Right renal cortex interstitium (tissue), 3 donors: Measurements from ENCODE around the gene MAP3K15. TPM values are rescaled to one million over a fixed set of nuclear protein-coding genes. Genes with fewer than 3 reads are reported as not detected.
"Not testable (repeated sequence)": the region's sequence is repeated elsewhere in the genome, so short reads cannot be mapped to it uniquely, and the experiment has no call there.

Experiments used
- DNase-seq, 3 donors: peaks; one replicate each; pipeline ENCODE4 v3.0.0-alpha.2; 2013; ENCODE audit warnings: low read depth in 3 of 3, low spot score in 2 of 3
- polyA plus RNA-seq, 3 donors: library from polyadenylated mRNA; unstranded; fragments of 120-200 nt; gene quantifications; one replicate each; pipeline ENCODE4 v1.2.1, GENCODE V29; 2013; ENCODE audit not compliant: insufficient read length in 3 of 3

The MAP3K15 gene
- polyA plus RNA-seq, 3 donors = 4.2 to 5.0 (median 4.8) TPM

DNA sequence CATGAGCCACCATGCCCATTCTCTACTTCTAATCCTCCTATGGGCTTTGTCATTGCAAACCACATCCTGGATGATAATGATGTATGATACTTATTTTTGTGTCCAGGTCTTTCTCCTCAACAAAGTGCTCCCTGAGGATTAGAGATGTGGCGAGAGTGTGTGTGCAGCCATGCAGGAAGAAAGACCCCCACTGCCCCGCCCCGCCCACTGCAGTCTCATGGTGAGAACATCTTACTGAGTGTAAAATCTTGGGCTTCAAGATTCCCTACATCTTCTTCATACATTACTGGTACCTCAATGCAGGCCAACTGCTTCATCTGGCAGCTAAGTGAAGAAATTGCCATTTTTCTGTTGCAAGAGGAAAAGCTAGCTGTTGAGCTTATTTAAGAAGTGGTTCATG lies 25.9 kb upstream of the MAP3K15 start:
- no peak for DNase-seq

DNA sequence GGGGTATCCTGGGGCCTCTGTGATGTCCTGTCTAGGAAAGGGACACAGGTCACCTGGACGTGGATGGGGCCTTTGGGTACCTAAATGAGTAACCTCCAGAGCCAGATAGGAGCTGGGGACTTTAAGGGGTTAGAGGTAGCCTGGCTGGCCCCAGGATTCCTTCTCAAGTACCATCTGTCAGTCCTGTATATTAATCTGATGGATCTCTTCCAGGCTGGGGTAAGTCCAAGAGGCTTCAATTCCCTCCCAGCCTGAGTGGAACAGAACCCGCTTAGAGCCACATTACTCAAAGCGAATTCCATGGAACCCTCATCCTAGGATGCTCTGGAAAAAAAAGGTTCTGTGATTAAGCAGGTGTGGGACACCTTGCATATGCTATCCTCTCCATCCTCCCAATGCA lies 24.8 kb upstream of the MAP3K15 start:
- no peak for DNase-seq

DNA sequence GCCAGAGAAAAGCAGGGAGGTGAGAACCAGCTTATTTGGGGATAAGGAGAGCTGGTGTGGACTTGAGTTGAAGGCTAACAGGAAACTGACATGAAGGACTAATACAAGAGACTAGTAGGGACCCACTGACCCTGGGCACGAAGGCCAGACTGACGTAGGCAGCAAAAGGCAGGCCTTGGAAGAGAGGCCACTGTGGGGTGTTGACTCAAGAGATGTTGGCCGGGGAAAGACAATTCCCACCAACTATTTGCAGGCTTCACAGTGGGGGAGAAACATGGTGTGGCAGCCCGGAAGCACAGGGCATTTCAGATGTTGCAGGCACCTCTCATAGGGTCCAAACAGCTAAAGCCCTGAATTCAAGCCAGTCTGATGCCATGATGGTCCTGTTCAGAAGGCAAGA lies 24.4 kb upstream of the MAP3K15 start:
- DNase-seq = no peak

DNA sequence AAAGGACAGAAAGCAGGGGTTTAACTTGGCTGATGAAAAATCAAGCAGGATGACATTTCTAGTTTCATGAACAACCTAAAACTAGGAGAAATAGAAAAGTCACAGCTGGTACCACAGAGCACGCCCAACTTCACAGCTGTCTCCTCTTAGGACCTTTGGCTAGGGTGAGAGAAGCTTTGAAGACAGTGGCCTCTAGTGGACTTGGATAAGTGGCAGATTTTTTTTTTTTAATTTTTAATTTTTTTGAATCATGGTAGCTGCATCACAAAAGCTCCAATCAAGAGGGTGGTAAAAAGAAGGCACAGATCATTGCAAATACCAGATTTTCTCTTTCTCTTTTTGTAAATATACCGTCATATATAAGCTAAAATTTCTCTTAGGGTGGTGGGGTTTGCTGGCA lies 20.2 kb upstream of the MAP3K15 start:
- DNase-seq = no peak

DNA sequence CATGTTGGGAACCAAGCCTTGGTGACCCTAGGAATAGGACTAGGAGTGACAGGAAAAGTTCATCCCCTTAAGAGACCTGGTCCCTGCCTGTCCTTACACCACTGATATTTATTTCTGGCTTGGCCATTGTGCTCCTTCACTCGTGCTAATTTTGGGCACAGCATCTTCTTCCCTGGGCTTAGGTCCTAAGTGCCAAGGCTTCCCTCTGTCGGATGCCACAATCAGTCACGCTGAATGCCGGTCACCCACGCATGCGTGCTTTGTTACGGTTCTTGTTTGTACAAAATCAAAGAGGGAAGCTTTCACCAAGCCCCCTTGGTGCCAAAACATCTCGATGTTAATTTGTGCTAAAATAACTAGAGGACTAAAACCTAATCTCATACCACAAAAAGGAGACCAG lies 17.4 kb upstream of the MAP3K15 start:
- DNase-seq = no peak

DNA sequence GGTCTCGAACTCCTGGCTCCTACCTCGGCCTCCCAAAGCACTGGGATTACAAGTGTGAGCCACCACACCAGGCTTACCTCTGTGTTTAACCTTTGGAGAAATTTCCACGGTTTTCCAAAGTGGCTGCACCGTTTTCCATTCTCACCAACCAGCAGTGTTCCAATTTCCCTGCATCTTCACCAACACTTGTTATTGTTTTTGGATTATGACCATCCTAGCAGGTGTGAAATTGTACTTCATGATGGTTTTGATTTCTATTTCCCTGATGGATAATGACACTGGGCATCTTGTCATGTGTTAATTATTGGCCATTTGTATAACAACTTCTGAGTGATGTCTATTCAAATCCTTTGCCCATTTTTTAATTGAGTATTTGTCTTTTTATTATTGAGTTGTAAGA lies 2.7 kb upstream of the MAP3K15 start:
- no peak for DNase-seq

DNA sequence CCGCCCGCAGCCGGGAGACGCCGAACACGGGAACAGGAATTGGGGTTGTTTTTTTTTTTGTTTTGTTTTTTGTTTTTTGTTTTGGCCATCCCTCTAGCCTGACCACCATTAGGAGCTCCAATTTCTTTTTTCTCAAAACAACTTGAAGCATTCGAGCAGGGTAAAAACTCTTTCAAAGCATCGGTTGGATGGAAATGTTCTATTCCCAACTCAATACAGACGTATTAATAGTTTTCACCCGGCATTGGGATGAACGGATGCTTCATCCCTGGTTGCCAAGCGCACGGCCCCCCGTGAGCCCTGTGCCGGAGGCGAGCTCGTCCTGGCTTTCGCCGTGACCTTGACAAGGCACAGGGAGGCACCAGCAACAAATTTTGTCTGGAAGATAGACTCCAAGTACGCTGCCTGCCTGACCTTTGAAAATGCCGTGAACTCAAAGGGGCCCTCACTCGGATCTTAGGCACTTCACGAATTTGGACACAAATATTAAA lies 352 bp upstream of the MAP3K15 start:
- no peak for DNase-seq

DNA sequence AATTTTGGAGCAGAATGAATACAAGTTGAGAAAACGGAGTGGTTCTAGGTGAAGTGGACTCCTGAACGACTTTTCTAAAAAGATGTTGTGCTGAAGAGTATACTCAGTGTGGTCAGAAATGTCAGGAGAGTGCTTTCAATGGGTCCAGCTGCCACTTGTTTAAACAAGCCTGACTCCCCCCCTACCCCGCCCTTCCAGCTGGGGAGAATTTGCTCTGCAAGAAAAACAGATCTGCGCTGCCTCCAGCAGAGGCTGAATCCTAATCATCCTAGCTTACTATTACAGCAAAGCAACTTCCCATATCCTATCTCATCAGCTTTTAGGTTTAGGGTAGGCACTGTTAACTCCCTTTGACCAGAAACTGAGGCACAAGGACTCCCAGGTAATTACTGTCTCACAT lies 1.9 kb downstream of the MAP3K15 start:
- no peak for DNase-seq

DNA sequence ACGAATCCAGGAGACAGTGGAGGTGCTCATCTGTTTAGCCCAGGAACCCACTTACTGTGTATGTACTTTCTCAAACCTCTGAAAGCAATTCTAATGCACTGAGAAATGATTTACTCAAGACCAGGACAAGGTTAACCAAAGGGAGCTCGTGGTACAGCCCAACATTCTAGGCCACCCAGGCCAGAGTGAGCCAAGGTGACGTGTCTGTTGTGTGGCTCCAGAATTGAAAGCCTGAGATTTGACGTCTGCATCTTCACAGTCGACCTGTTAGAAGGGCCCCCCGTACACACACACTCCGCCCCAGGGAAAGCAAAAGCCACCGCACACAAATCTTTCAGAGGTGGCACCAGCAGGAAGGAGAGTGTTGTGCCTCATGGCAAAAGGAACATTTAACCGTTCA lies 2.3 kb downstream of the MAP3K15 start:
- no peak for DNase-seq

DNA sequence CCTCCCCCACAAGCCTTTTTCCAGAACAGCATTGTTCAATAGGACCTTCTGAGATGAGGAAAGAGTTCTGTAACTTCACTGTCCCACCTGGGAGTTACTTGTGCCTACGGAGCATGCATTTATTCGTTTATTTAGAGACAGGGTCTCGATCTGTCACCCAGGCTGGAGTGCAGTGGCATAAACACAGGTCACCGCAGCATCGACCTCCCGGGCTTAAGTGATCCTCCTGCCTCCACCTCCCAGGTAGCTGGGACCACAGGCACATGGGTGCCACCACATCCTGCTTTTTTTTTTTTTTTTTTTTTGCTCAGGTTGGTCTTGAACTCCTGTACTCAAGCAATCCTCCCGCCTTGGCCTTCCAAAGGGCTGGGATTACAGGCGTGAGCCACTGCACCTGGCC lies 2.9 kb downstream of the MAP3K15 start:
- DNase-seq = no peak

DNA sequence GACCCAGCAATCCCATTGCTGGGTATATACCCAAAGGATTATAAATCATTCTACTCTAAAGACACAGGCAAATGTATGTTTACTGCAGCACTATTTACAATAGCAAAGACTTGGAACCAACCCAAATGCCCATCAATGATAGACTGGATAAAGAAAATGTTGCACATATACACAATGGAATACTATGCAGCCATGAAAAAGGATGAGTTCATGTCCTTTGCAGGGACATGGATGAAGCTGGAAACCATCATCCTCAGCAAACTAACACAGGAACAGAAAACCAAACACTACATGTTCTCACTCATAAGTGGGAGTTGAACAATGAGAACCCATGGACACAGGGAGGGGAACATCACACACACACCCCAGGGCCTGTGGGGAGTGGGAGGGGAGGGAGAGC lies 3.5 kb downstream of the MAP3K15 start:
- not testable (repeated sequence) for DNase-seq

DNA sequence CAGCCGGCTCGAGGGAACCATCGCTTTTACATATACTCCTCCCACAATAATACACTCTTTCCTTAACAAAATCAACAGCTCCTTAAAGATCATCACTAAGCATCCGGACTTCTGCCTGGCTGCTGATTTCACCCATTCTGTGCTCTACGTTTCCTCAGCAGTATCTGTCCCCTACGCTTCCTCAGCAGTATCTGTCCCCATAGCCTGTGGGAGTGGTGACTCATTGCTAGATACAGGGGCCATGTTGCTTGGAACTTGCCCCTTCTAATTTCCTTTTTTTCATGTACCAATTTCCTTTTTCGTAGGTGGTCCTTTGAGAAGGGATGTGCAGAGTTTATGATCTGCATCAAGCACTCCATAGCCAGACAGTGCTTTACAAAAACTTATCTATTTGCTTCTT lies 18.6 kb downstream of the MAP3K15 start:
- no peak for DNase-seq

DNA sequence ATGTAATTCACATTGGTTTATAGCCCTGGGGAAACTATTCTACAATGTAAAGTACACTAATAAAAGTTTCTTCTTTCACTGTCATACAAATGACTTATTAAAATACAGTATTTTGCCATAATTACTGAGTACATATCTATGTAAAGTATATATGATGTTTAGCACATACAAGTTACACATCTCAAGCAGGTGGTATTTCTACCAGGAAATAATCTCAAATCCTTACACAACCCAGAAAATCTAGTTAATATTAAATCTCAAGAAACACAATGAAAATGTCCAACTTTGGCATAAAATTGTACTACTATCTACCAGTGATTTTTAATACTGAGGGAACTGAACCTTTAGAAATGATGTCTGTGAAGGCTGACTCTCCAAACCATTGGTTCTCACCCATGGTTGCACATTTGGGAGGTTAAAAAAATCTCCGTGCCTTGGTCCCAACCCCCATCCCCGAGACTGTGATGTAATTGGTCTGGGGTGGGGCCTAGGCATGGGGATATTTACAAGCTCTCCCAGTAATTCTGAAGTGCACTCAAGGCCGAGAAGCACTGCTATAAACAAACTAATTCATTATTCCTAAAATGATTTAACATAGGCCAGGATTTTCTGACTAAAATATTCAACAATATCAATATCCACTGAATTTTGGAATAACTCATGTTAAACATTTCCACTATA lies 27.6 kb downstream of the MAP3K15 start:
- DNase-seq = no peak

DNA sequence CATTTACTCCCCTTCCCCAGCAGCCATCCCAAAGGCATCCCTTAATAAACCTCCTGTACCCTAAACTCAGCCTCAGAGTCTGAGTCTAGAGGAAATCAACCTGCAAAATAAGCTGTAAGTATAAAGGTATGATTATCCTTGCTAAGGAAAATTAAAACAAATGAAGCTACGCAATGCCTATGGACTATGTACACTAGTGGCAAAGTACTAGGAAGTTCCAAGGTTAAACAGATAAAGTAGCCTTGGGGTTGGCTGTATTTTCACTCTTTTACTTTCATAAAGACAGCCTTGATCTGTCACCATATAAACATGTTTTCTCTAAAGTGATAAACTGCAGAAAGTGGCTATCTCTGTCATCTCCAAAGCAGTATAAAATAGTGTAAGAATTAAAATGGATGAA lies 35.9 kb downstream of the MAP3K15 start:
- no peak for DNase-seq

DNA sequence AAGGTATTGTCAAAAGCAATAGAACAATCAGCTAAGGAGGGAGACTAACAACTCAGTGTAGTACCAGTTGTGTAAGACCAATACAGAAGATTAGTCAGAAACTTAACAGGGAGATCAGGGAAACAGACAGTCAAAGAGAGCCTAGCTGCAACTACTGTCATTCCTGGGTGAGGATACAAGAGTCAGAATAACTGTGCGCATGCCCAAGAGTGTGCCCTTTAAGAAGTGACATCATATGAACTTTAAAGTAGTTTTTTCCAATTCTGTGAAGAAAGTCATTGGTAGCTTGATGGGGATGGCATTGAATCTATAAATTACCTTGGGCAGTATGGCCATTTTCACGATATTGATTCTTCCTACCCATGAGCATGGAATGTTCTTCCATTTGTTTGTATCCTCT lies 46.9 kb downstream of the MAP3K15 start:
- not testable (repeated sequence) for DNase-seq

DNA sequence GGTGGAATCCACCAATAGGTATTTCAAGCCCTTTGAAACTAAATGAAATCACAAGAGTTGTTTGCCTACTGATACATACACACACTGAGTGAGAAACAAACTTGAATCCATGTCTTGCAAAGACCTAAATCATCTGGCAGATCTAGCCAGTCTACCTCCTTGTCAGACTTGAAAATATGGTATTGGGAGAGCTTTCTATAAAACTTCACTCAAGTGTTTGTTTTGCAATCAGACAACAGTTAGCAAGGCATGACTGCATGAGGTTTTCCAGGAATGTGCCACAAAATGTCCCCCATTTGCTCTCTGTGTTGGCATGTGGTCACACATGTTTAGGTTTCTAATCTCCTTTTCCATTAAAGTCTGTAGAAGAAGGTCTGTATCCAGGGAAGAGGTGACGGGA lies 52.4 kb downstream of the MAP3K15 start:
- no peak for DNase-seq

DNA sequence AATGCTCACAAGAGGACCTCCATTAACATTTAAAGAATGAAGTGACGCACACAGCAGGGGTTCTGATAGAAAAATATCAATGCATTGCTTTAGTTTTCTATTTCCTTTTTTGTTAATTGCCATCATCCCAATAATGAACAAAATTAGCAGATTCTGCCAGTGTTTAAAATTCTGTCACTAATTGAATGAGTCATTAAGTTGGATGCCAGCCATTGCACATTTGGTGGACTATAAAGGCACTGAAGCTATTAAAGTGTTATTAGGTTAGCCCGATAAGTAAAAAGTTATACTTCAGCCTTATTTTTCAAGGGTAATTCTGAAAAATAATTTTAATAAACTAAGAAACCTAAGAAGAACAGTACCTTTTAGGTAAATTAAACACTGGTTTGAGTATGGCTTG lies 53.1 kb downstream of the MAP3K15 start:
- no peak for DNase-seq

DNA sequence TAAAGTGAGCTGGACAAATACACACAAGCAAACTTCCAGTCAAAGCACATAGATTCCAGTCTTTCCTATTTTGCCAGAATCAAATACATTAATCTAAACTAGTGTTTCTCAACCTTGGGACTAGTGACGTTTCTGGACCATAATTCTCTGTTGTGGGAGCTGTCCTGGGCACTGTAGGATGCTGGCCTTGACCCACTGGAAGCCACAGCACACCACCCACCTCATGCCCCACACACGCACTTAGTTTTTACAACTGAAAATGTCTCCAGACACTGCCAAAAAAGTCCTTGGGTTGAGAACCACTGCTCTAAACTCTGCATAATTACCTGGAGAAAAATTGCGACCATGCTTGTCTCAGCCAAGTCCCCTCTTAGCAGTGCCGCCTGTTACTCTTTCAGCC lies 57.6 kb downstream of the MAP3K15 start:
- DNase-seq = no peak

DNA sequence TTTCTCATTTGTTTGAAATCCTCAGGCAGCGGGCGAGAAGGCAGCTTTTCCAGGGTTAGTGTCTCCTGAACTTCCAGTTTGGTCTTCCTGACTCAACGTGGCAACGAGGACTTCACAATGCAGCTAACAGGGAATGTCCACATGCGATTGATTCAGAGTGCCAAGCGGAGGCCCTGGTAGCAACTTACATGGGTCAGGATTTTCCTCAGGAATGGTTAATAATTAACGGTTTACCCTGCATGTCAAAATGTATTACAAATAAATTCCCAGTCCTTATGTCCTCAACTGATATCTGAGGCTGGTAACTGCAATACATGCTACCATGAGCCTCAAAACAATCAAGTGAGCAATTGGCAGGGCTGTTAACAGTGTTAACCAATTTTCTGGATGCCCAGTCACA lies 67.2 kb downstream of the MAP3K15 start:
- no peak for DNase-seq

DNA sequence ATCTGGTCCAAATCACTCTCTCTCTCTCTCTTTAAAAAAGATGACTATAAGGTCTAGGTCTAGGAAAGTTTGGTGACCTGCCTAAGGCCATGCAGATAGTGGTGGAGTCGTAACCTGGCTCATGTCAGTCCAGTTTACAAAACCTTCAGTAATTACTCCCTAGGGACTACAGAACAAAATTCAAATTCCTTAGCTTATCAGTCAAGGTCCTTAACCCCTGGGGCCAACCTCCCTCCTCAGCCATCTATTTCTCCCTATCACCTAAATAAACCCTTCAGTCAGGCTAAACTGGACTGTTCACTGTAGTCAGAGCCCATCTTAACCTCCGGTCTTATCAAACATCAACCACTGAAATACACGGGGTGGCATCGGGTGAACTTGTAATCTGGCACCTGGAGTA lies 68.9 kb downstream of the MAP3K15 start:
- no peak for DNase-seq

DNA sequence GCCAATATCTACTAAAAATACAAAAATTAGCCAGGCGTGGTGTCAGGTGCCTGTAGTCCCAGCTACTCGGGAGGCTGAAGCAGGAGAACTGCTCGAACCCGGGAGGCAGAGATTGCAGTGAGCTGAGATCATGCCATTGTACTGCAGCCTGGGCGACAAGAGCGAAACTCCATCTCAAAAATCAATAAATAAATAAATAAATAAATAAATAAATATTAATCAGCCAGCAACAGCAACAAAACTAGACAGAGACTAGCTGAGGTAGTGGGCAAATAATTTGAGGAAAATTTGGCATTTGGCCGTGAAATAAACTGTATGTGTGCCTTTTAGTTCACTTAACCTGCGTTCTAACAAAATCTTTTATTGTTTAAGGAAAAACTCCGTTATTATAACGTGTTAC lies 69.5 kb downstream of the MAP3K15 start:
- not testable (repeated sequence) for DNase-seq

DNA sequence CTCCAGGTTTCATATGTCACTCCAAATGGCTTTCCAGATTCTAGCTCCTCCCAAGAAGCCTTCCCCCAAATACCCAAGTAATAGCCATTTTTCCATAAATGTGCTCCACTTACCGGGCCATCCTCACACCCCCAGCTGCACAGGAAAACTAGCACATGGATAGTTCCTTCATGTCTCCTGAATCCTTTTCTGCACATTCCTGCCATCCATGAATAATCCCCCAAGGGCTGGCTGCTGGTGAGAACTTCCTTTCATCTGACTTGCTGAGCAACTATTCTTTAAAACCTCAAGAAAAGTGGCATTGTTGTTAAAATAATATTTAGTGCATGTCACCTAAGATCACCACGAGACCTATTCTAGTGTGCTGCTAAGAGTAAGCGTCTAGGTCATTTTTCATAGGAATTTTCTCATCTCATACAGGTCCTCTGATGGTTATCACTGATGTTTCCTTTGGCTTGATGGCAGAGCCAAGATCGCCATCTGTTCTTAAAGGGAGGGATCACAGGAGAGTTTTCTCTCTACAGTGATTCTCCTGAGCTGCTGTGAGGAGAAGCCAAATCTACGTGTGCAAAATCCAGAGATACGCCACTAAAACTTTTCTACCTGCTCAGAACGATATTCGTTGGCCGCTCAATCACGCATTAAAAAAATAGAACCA lies 71.3 kb downstream of the MAP3K15 start:
- DNase-seq = no peak

DNA sequence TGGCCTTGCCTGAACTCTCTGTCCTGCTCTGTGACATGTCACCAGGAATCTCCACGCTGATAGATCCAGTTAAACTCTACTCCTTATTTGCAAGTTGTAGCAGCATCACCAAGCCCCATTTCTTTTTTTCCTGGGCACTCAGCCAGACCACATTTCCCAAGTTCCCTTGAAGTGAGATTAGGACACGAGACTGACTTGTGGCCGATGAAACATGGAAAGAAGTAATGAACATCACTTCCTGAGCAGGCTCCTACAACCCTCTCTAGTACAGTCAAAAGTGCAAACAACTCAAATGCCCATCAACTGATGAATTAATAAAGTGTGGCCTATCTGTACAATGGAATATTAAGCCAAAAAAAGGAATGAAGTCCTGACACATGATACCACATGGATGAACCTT lies 74.6 kb downstream of the MAP3K15 start:
- DNase-seq = no peak
